Ramos (cell line): Measurements from ENCODE around the gene VPREB1.

Experiments used
- in situ Hi-C: fragments of 300-500 bp; cut with MboI; formaldehyde crosslinking; loops from one replicate; pipeline ENCODE4 v1.14.3; 2022; ENCODE audit warnings: low sequenced_read_pairs; ENCODE audit not compliant: unreplicated experiment

The VPREB1 gene, protein sequence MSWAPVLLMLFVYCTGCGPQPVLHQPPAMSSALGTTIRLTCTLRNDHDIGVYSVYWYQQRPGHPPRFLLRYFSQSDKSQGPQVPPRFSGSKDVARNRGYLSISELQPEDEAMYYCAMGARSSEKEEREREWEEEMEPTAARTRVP

DNA sequence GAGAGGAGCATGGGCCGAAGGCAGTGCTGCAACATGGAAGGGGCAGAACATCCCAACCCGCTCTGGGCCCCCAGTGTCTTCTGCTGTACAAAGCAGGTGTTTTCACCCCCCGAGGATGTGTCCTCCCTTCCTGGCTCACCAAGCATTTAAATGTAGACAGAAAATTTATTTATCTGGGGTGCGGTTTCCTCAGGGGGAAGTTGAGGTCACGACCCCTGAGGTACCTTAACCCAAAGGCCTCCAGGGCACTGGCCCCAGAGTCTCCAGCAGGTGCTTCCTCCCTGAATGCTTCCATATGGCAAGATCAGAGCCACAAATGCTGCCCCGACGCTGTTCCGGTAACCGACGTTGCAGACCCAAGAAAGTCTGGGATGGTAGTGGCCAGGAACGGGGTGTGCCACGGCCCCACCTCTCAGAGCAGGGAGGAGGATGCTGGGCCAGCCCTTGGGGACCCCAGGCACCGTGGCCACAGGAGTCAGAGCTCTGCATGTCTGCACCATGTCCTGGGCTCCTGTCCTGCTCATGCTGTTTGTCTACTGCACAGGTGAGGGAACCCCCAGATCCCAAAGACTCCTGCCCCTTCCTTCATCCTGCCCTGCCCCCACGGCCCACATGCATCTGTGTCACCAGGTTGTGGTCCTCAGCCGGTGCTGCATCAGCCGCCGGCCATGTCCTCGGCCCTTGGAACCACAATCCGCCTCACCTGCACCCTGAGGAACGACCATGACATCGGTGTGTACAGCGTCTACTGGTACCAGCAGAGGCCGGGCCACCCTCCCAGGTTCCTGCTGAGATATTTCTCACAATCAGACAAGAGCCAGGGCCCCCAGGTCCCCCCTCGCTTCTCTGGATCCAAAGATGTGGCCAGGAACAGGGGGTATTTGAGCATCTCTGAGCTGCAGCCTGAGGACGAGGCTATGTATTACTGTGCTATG is at the start of gene VPREB1:
VPREB1 (plus strand) TSS at position 471 of the 935 bp plus-strand sequence; CDS start at position 499, 28 bp downstream.
- in situ Hi-C loops = no loop called here

DNA sequence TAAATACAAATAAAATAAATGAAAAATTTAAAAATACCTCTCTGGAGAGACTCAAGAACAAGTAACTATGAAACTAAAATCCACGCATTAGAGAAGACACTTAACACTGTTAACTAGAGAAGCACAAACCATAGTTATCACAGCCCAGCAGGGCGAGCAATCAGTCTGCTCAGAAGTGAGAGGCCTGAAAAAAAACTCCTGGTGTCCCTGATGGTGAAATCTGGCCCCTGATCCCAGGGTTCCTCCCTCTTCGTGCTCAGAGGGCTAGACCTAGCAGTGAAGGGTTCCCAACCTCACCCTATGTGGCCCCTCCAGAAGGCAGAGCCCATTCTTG is 49.7 kb upstream of the VPREB1 start:
- in situ Hi-C loops = loop anchor here (5.0 kb wide), 1 partner anchor 757 kb away; no protein-coding TSS in a partner anchor

GRCh38 chr22:22195265-22196017 is 49.1 kb upstream of the VPREB1 start:
- in situ Hi-C loops = loop anchor here (5.0 kb wide), 1 partner anchor 757 kb away; no protein-coding TSS in a partner anchor

GRCh38 chr22:22196018-22196533 is 48.5 kb upstream of the VPREB1 start:
- in situ Hi-C loops = loop anchor here (5.0 kb wide), 1 partner anchor 756 kb away; no protein-coding TSS in a partner anchor

DNA sequence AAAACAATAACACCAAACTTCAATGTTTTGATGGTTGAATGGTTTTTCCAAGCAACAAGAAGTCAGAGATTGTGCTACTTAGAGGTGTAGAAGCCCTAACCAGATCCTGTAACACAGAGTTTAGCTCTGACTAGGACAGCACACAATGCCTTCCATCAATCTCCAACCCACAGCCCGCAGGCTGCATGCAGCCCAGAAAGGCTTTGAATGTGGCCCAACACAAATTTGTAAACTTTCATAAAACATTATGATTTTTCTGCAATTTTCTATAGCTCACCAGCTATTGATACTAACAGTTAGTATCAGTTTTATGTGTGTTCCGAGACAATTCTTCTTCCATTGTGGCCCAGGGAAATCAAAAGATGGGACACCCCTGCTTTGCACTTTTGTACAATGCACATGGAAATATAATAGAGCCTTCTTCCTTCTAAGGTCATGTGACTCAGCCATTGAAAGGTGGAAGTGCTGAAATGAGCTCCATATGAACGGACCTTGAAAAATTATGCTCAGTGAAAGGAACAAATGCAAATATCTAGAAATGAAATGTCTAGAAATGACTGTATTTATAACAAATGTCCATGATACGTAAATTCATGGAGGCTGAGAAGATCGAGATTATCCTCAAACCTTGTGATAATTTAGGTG is 47.6 kb upstream of the VPREB1 start:
- in situ Hi-C loops = loop anchor here (5.0 kb wide), 1 partner anchor 755 kb away; no protein-coding TSS in a partner anchor

- in situ Hi-C loops = loop anchor here (5.0 kb wide), 1 partner anchor 754 kb away; no protein-coding TSS in a partner anchor
Measured at GRCh38 chr22:22197993-22198402, 46.6 kb upstream of the VPREB1 start.

DNA sequence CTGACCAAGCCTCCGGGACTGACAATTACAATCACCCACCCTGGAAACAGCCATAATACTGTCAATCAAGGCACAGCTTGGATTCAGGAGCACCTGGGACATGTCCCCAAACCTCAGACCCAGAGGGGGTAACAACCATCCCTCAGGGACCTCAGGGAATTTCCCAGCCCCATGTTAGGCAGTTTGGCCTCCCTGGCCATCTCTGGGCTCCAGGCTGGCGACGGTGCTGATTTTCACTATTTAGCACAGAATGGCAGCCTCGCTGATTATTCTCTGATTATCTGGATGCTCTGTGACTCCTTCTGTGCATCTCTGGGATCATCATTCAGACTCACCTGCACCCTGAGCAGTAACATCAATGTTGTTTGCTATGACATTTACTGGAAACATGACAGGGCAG is 45.8 kb upstream of the VPREB1 start:
- in situ Hi-C loops = loop anchor here (5.0 kb wide), 1 partner anchor 754 kb away; no protein-coding TSS in a partner anchor

DNA sequence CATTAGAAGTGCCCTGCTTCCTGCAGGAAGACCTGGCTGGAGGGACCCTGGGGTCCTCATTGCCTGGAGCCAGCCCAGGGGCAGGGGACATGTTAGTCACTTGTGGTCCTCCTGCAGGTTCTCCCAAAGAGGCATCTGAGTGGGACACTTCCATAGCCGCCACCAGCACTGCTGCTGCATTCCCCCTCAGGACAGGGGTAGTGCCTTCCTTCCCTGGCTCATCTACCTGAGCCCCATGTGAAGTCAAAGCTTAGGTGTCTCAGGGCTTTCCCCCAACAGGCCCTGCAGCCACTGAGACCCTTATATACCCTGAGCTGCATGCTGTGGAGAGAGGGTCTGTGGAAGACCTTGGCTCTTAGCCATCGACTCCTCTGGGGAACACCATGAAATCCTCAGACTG is 45.0 kb upstream of the VPREB1 start:
- in situ Hi-C loops = loop anchor here (5.0 to 10.0 kb wide), 2 partner anchors 45 to 753 kb away; no protein-coding TSS in a partner anchor

- in situ Hi-C loops = loop anchor here (10.0 kb wide), 1 partner anchor 46 kb away; no protein-coding TSS in a partner anchor
Measured at GRCh38 chr22:22200569-22201184, 43.9 kb upstream of the VPREB1 start.

- in situ Hi-C loops = loop anchor here (10.0 kb wide), 1 partner anchor 47 kb away; no protein-coding TSS in a partner anchor
Measured at GRCh38 chr22:22201185-22201929, 43.2 kb upstream of the VPREB1 start.

GRCh38 chr22:22201930-22202343 is 42.6 kb upstream of the VPREB1 start:
- in situ Hi-C loops = loop anchor here (10.0 kb wide), 1 partner anchor 47 kb away; no protein-coding TSS in a partner anchor

GRCh38 chr22:22203048-22203971 is 41.3 kb upstream of the VPREB1 start:
- in situ Hi-C loops = loop anchor here (10.0 kb wide), 1 partner anchor 49 kb away; no protein-coding TSS in a partner anchor

- in situ Hi-C loops = loop anchor here (10.0 kb wide), 1 partner anchor 53 kb away; no protein-coding TSS in a partner anchor
Measured at GRCh38 chr22:22207845-22208564, 36.6 kb upstream of the VPREB1 start.

DNA sequence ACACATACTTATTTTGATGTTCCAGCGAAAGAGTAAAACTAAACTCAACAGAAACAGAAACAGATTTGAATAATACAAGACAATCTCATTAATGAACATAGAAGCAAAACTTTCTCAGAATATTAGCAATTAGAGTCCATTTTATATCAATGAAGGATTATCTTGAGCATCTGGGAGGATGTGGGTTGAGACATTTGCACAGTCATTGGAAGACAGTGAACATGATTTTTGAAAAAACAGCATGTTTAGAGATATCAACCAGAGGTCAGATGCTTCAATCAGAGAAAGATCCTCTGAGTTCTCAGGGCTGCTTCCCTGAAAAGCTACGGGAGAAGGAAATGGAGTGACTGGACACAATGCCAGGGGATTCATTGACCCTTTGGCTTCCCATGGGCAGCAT is 35.9 kb upstream of the VPREB1 start:
- in situ Hi-C loops = loop anchor here (10.0 kb wide), 1 partner anchor 54 kb away; no protein-coding TSS in a partner anchor

GRCh38 chr22:22209080-22209640 is 35.4 kb upstream of the VPREB1 start:
- in situ Hi-C loops = loop anchor here (10.0 kb wide), 1 partner anchor 54 kb away; no protein-coding TSS in a partner anchor

GRCh38 chr22:22210375-22210774 is 34.2 kb upstream of the VPREB1 start:
- in situ Hi-C loops = no loop called here
